HS-5 (cell line): ENCODE measurements around the gene F2.

Experiments used
- DNase-seq: peaks from one replicate; pipeline ENCODE4 v3.0.0-alpha.2; 2012; ENCODE audit warnings: low read depth

F2 gene

DNA sequence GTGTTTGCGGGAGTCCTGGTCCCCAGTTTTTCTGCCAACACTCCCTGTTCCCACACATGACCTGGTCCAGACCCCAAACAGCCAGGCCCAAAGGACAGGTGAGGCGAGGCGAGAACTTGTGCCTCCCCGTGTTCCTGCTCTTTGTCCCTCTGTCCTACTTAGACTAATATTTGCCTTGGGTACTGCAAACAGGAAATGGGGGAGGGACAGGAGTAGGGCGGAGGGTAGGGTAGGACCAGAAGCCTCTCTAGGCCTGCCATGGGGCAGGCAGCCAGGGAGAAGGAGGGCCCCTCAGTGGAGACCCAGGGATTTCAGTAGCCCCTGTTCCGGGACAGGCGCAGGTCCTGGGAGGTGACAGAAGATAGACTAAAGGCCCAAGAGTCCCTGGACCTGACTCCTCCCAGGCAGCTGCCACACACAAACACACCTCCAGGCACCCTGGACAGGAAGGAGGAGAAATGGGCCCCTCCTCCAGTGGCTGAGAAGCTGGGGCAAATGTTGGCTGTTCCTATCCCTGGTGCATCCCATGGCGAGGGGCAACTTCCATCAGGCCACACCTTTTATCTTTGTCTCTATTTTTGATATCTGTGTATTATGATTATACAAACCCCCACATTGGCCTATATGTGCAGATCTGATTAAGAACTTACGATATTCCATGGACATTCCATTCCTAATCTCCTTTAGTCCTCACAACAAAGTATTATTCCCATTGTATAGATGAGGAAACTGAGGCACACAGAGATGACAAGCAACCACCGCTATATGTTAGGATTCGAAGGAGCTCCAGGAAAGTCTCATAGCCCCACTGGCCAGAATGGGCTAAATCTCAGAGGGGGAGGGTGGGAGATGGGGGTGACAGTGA lies 626 bp upstream of the F2 start:
- DNase-seq, result no peak

DNA sequence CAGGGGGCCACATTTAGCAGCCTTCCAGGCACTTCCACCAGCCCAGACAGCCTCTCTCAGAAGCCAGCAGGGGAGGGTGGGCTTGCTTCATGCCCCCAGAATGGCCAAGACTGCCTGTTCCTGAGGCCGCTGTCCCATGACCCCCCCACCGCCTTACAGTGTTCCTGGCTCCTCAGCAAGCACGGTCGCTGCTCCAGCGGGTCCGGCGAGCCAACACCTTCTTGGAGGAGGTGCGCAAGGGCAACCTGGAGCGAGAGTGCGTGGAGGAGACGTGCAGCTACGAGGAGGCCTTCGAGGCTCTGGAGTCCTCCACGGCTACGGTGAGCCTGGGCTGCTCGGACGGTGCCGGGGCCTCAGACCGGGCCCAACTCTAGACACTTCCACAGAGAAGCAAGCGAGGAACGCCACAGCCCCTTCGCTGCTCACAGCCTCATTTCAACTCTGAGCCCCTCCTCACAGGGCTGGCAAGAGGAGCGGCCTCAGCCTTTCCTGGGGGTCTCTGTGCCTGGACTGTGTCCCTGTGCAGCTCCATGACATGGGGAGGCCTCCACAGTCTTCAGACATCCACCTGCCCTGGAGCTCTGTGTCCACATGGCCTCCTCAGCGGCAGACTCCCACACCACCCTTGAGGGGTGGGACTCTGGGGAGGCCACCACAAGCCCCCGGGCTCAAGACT lies 668 bp downstream of the F2 start:
- no peak for DNase-seq

DNA sequence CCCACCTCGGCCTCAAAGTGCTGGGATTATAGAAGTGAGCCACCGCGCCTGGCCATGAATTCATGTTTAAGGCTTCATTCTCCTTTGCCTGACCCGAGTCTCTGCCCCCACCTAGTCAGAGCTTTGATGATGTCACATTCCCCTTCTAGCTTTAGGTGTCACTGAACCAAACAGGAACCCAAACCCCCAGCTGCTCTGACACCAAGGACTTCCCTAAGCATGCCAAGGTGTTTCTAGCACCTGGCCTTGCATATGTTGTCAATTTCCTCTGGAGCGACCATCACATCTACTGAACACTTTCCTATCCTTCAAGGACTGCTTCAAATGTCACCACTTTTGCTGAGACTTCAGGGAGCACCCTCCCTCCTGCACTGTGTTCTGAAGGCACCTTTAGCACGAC lies 2.3 kb downstream of the F2 start:
- DNase-seq, result no peak

DNA sequence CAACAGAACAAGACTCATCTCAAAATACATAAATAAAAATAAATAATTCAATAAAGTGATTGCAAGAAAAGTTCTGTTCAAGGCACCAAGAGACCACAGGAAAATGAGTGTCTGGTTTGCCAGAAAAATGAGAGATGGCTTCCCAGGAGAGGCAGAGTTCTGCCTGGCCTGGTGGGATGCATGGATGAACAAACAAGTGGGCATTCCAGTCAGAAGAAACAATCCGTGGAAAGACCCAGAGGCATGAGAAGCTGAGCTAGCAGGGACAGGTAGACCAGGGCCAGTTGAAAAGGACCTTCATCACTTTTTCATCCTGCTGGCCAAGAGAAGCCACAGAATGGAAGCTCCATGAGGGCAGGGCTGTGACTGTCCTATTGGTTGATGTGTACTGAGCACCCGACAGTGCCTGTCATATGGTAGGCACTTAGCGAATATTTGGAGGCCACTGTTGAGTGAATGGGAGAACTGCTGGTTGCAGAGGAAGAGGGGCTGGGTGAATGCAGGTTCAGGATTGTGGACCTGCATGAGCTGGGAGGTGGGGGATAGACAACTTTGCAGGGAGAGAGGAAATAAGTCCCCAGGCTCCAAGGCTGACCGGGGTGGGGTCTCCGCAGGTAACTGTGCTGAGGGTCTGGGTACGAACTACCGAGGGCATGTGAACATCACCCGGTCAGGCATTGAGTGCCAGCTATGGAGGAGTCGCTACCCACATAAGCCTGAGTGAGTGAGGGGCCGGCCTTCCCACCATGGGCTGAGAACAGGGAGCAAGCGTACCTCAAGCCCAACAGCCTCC lies 3.7 kb downstream of the F2 start:
- DNase-seq, result no peak

GRCh38 chr11:46723359-46723680 lies 4.3 kb downstream of the F2 start:
- no peak for DNase-seq

GRCh38 chr11:46724088-46724487 lies 5.1 kb downstream of the F2 start:
- no peak for DNase-seq

DNA sequence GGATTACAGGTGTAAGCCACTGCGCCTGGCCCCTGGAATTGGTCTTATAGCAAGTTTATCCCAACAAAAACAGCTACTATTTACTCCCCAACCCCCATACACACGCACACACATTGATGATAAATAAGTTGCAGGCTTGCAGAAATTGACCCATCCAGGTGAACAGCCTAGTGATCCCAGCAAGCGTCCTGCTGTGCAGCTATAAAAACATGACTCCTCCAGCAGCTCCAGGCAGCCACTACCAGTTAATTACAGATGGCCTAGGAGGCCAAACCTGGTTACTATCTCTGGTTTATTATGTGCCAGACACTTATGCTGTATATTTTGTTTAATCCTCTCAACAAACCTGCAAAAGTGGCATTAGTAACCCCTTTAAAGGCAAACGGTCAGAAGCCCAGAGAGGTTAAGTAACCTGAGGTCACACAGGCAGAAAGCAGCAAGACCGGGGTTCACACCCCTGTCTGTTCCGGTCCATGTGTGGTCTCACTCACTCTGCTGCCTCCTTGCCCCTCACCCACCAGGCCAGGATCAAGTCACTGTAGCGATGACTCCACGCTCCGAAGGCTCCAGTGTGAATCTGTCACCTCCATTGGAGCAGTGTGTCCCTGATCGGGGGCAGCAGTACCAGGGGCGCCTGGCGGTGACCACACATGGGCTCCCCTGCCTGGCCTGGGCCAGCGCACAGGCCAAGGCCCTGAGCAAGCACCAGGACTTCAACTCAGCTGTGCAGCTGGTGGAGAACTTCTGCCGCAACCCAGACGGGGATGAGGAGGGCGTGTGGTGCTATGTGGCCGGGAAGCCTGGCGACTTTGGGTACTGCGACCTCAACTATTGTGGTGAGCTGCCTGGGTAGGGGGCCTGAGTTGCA lies 6.6 kb downstream of the F2 start:
- DNase-seq, result no peak

GRCh38 chr11:46726206-46726862 lies 7.3 kb downstream of the F2 start:
- DNase-seq, result no peak

DNA sequence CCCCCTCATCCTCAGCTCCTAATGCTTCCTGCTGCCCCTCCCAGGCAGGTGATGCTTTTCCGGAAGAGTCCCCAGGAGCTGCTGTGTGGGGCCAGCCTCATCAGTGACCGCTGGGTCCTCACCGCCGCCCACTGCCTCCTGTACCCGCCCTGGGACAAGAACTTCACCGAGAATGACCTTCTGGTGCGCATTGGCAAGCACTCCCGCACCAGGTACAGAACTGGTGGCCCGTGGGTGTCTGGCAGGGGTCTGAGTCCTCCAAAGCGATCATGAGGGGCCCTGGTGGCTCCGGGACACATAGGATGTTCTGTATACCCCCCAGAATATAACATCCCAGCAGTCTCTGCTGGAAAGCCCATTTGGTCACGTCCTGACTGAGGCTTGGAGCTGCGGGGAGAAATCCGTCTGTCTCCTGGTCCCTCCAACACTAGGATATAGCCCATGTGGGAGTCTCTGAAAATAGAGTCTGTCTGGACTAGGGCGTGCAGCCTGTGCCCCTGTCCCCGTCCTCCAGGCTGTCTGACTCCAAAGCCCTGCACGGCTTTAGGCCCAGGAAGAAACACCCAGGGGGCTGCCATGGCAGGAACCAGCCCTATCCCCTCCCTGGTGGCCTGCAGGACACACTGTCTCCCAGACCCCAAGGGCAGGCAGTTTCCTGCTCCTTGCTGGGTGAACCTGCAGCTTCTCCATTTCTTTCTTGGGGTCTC lies 9.1 kb downstream of the F2 start:
- no peak for DNase-seq

- DNase-seq, result no peak
Observed at GRCh38 chr11:46728659-46729040, 9.6 kb downstream of the F2 start.

DNA sequence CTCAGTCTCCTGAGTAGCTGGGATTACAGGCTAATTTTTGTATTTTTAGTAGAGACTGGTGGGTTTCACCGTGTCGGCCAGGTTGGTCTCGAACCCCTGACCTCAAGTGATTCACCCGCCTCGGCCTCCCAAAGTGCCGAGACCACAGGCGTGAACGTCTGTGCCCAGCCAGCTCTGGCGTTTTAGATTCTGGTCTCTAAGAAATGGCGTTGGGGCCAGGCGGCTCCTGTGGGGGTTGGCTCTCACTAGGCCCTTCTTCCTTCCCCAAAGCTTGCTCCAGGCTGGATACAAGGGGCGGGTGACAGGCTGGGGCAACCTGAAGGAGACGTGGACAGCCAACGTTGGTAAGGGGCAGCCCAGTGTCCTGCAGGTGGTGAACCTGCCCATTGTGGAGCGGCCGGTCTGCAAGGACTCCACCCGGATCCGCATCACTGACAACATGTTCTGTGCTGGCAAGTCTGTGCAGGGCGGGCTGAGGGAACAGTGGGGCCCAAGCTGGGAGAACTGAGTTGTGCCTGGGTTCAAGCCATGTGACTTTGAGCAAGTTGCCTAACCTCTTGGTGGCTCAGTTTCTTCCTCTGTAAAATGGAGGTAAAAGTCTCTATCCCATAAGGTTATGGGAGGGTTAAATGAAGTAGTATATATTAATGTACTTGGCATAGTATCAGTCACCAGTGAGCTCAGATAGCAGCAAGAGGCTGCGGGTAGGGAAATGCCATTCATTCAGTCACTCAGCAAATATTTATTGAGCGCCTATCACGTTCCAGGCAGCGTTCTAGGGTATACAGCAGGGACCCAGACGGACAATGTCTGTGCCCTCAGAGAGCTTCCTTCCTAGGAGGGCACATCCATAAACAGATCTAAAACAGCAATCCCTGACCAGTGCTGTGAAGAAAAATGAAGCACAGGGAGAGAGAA lies 10.4 kb downstream of the F2 start:
- DNase-seq, result no peak

- DNase-seq, result no peak
Observed at GRCh38 chr11:46731545-46731944, 12.5 kb downstream of the F2 start.

DNA sequence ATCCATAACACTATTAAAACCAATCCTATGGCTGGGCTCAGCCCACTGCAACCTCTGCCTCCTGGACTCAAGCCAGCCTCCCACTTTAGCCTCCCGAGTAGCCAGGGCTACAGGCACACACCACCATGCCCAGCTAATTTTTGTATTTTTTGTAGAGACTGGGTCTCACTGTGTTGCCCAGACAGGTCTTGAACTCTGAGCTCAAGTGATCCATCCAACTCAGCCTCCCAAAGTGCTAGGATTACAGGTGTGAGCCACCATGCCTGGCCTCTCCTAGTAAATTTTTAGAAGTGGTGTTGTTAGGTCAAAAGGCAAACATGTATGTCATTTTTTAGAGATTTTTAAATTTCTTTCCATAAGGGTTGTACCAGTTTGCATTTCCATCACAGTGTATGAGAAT lies 14.2 kb downstream of the F2 start:
- DNase-seq, result no peak

- DNase-seq, result no peak
Observed at GRCh38 chr11:46736146-46736545, 17.1 kb downstream of the F2 start.

DNA sequence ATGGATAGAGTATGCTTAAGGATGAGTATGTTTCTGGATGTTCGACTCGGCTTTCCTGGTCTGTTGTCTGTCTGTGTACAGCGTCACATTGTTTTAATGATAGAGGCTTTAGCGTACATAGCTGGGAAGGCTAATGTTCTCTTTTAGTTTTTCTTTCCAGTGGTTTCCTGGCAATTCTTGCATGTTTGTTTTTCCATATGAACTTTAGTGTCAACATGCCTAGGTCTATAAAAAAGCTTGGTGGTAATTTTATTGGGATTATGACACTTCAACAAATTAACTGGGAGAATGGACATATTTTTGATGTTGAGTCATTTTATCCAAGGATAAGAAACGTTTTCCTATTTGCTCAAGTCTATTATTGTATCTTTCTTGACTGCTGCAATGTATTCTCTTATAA lies 17.6 kb downstream of the F2 start:
- no peak for DNase-seq

DNA sequence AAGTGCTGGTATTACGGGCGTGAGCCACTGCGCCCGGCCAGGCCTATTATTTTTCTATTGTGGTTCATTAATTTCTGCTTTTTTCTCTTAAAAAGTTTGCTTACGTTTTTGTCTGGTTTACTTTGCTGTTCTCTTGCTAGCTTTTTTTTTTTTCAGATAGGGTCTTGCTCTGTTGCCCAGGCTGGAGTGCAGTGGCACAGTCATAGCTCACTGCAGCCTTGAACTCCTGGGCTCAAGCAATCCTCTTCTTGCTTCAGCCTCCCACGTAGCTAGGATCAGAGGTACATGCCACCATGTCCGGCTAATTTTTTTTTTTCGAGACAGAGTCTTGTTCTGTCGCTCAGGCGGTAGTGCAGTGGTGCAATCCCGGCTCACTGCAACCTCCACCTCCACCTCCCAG lies 18.7 kb downstream of the F2 start:
- no peak for DNase-seq

- no peak for DNase-seq
Observed at GRCh38 chr11:46738887-46739286, 19.9 kb downstream of the F2 start.

- DNase-seq, result no peak
Observed at GRCh38 chr11:46741600-46742484, 22.8 kb downstream of the F2 start.

GRCh38 chr11:46743043-46743442 lies 24.0 kb downstream of the F2 start:
- no peak for DNase-seq
